K562 (cell line): ENCODE results near the gene NAB1. TPM values are rescaled to one million over a fixed set of nuclear protein-coding genes. Genes with fewer than 3 reads are reported as not detected.
"Not testable (repeated sequence)": the region's sequence is repeated elsewhere in the genome, so short reads cannot be mapped to it uniquely, and the experiment has no call there.

Experiments used
- ATAC-seq: fragments of 200-7000 bp; cut with Tn5 transposase; 3 replicates; pipeline ENCODE4 v1.9.1; 2020; ENCODE audit warnings: moderate library complexity
- BruUV-seq: library from RNA; stranded (reverse); fragments of 400-500 nt; replicated peaks from 2 replicates; lab custom pipeline; 2021; lab: Mats Ljungman, UMichigan
- CTCF ChIA-PET: fragments of 300-600 bp; formaldehyde crosslinking; extraction: SDS; loops from one replicate; lab custom pipeline; 2021; ENCODE audit warnings: low intra/inter-chr PET ratio; lab: Yijun Ruan, JAX
- POLR2A ChIA-PET: fragments of 300-600, 350-650 bp; sonication (Branson Sonifier 250); formaldehyde crosslinking; extraction: SDS; loops from one replicate; lab custom pipeline; 2021; ENCODE audit warnings: antibody characterized with exemption, inconsistent platforms; lab: Yijun Ruan, JAX
- DNase-seq, 4 experiments: peaks; one replicate each; pipeline versions ENCODE4 v3.0.0 to v3.0.0-alpha.2; 2011 to 2018; ENCODE audit warnings: low spot score in 3 of 4, mixed read lengths in 3 of 4; ENCODE audit errors: extremely low read depth in 1 of 4
- FAIRE-seq: peaks from 2 replicates; lab custom pipeline; 2011; peaks lifted over from hg19 to GRCh38; lab: Jason Lieb, UNC
- H2AFZ ChIP-seq: 2 replicates; pipeline ENCODE4 v1.6.0; 2011; ENCODE audit warnings: low read depth, low read length, control low read depth, inconsistent platforms
- H3K27ac ChIP-seq: fragments of 200-600 bp; 3 replicates; pipeline ENCODE4 v1.8.0; 2011; ENCODE audit warnings: low read depth, mild to moderate bottlenecking, control low read depth, inconsistent platforms, low read length, moderate library complexity, mixed read lengths; ENCODE audit errors: extremely low read depth
- H3K27me3 ChIP-seq, 2 experiments: fragments of 300-600 bp in 1 of 2; 2 replicates in 1 of 2; 3 replicates in 1 of 2; pipeline versions ENCODE4 v1.6.0 to v1.8.0; 2011; ENCODE audit warnings: inconsistent platforms in 2 of 2, low read length in 2 of 2, mild to moderate bottlenecking in 1 of 2, mixed read lengths in 1 of 2, moderate library complexity in 1 of 2; ENCODE audit not compliant: control insufficient read depth in 2 of 2, insufficient read depth in 2 of 2
- H3K36me3 ChIP-seq: fragments of 300-600 bp; 3 replicates; pipeline ENCODE4 v1.8.0; 2011; ENCODE audit warnings: mild to moderate bottlenecking, low read length, inconsistent platforms; ENCODE audit not compliant: control insufficient read depth, insufficient read depth
- H3K4me1 ChIP-seq, 2 experiments: fragments of 200-600 bp in 1 of 2; replicated peaks in 1 of 2; 2 replicates in 1 of 2; 3 replicates in 1 of 2; pipeline versions ENCODE4 v1.5.1 to v1.8.0; 2011; ENCODE audit warnings: inconsistent platforms in 2 of 2, low read length in 2 of 2, mild to moderate bottlenecking in 1 of 2, mixed read lengths in 1 of 2, moderate library complexity in 1 of 2; ENCODE audit not compliant: control insufficient read depth in 2 of 2, insufficient read depth in 2 of 2
- H3K4me2 ChIP-seq: 2 replicates; pipeline ENCODE4 v1.6.1; 2011; ENCODE audit warnings: low read length, control low read depth, inconsistent platforms, mixed read lengths; ENCODE audit not compliant: insufficient read depth
- H3K4me3 ChIP-seq: fragments of 200-600 bp; sonication (generic), shearing (Covaris generic); 2 replicates; pipeline ENCODE4 v1.5.1; 2016; ENCODE audit warnings: control low read depth, inconsistent platforms
- H3K79me2 ChIP-seq: fragments of 200-600 bp; 3 replicates; pipeline ENCODE4 v1.8.0; 2011; ENCODE audit warnings: low read length, inconsistent platforms; ENCODE audit not compliant: control insufficient read depth, insufficient read depth
- H3K9ac ChIP-seq, 2 experiments: 2 replicates each; pipeline versions ENCODE4 v1.6.0 to v1.6.1; 2011; ENCODE audit warnings: low read depth in 2 of 2, low read length in 2 of 2, control low read depth in 1 of 2, inconsistent platforms in 1 of 2, mild to moderate bottlenecking in 1 of 2, mixed read lengths in 1 of 2; ENCODE audit not compliant: insufficient read depth in 1 of 2
- H3K9me1 ChIP-seq: one replicate; pipeline ENCODE4 v1.6.0; 2011; ENCODE audit warnings: inconsistent platforms, mild to moderate bottlenecking, low read length, moderate library complexity; ENCODE audit not compliant: control insufficient read depth, insufficient read depth
- H3K9me3 ChIP-seq: replicated peaks from 2 replicates; pipeline ENCODE4 v1.5.1; 2011; ENCODE audit warnings: low read depth, low read length, inconsistent platforms; ENCODE audit not compliant: control insufficient read depth, insufficient read depth
- H4K20me1 ChIP-seq: replicated peaks from 2 replicates; pipeline ENCODE4 v1.6.1; 2011; ENCODE audit warnings: low read length, inconsistent platforms, mixed read lengths; ENCODE audit not compliant: control insufficient read depth, insufficient read depth
- CREB1 ChIP-seq, 2 experiments: sonication (generic) in 1 of 2; formaldehyde crosslinking in 1 of 2; IDR thresholded peaks; 2 replicates each; pipeline versions ENCODE4 v1.6.1 to v1.8.0; 2012 to 2022; ENCODE audit warnings: inconsistent platforms in 1 of 2, mild to moderate bottlenecking in 1 of 2, missing genetic modification reagents in 1 of 2, moderate library complexity in 1 of 2
- ERF ChIP-seq: fragments of 450-650 bp; formaldehyde crosslinking; IDR thresholded peaks from 2 replicates; pipeline ENCODE4 v1.4.0; 2020; ENCODE audit warnings: mild to moderate bottlenecking, mixed read lengths
- NFIC ChIP-seq: fragments of 450-650 bp; IDR thresholded peaks from 2 replicates; pipeline ENCODE4 v1.6.1; 2017; ENCODE audit warnings: mild to moderate bottlenecking, inconsistent platforms
- ZNF217 ChIP-seq: sonication (generic); formaldehyde crosslinking; IDR thresholded peaks from 2 replicates; pipeline ENCODE4 v1.8.0; 2022; ENCODE audit warnings: mild to moderate bottlenecking, missing genetic modification reagents
- WGBS: fragments of 100-300 bp; shearing (Covaris generic); methylation state at CpG from one replicate; pipeline ENCODE4 v1.1.6; 2016; ENCODE audit warnings: low coverage, mixed read lengths; ENCODE audit not compliant: insufficient coverage; ENCODE audit errors: missing lambda C conversion rate; 5-methylcytosine and 5-hydroxymethylcytosine counted together
- in situ Hi-C: fragments of 300-500 bp; cut with MboI; formaldehyde crosslinking; loops from 4 replicates; pipeline ENCODE4 v1.15.0; 2018; ENCODE audit warnings: inconsistent platforms, mixed read lengths
- intact Hi-C: fragments of 100-400 bp; cut with micrococcal nuclease; formaldehyde crosslinking; loops from 2 replicates; pipeline ENCODE4 v1.14.2; 2022
- polyA plus RNA-seq, 8 experiments: library from polyadenylated mRNA; depleted of rRNA in 4 of 8; stranded (reverse) in 5 of 8; unstranded in 3 of 8; fragments of >200 nt; fragmentation: Nextera tagmentation in 2 of 8; fragmentation: Illumina TruSeq in 1 of 8; extraction: Ambion mirVana in 2 of 8; extraction: Trizol in 1 of 8; gene quantifications; 2 replicates each; pipeline versions ENCODE4 v1.2.1 to v1.2.3, GENCODE V29; 2011 to 2014; ENCODE audit warnings: inconsistent platforms in 1 of 8, missing spikeins in 1 of 8
- total RNA-seq, 7 experiments: library from RNA; depleted of rRNA in 6 of 7; stranded (reverse); fragments of >200 nt in 6 of 7; fragmentation: Illumina TruSeq in 2 of 7; extraction: Trizol in 2 of 7; gene quantifications; 2 replicates each; pipeline versions ENCODE4 v1.2.1 to v1.2.3, GENCODE V29; 2011 to 2021; ENCODE audit warnings: low replicate concordance in 1 of 7

NAB1 gene
- total and polyA plus RNA-seq, 9 of the 15 experiments (the other 6 are each of a cell fraction or from before 2014, with no cell fraction given) = 3.1 to 23.0 (median 16.3) TPM

DNA sequence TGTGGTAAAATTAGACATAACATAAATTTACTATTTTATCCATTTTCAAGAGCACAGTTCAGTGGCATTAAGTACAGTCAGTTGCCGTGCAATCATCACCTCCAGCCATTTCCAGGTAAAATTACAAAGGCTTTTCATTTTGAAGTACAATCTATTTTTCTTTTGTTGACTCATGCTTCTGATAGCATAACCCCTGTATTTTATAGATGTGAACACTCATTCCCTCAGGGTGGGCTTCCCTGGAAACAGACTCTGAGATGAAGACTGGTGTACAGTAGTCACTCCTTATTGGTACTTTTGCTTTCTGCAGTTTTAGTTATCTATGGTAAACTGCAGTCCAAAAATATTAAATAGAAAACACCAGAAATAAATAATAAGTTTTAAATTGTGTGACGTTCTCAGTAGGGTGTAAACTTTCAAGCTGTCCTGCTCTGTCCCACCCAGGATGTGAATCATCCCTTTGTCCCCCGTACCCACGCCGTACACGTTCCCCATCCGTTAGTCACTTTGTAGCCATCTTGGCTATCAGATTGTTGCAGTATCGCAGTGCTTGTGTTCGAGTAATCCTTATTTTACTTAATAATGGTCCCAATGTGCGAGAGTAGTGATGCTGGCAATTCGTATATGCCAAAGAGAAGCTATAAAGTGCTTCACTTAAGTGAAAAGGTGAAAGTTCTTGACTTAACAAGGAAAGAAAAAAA, 41.1 kb upstream of the NAB1 start (continued):
- TF ChIP-seq CREB1 (IDR thresholded peaks at IDR 0.05) = no peak
- TF ChIP-seq CREB1 (CRISPR knock-in tag; IDR thresholded peaks at IDR 0.05) = no peak
- TF ChIP-seq ERF (CRISPR knock-in tag) = no peak
- TF ChIP-seq ZNF217 (CRISPR knock-in tag) = no peak

DNA sequence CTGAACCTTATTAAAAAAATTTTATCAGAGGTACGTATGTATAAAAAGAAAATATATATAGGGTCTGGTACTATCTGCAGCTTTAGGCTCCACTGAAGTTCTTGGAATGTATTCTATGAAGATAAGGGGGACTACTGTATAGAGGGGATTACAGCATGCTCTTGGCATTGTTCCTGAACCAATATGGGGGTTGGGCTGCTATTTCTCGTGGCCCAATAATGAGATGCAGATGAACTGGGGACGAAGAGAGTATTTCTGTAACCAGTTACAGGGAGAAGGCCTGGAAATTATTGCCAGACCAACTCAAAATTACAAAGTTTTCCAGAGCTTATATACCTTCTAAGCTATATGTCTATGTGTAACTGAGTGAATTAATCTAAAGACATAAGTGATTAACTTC, 40.0 kb upstream of the NAB1 start:
- intact Hi-C loops, H3K36me3 ChIP-seq, H2AFZ ChIP-seq, CTCF ChIA-PET, H4K20me1 ChIP-seq, H3K9me3 ChIP-seq, H3K4me3 ChIP-seq, in situ Hi-C loops, H3K79me2 ChIP-seq, FAIRE-seq, H3K27me3 ChIP-seq, DNase-seq, BruUV-seq, H3K4me2 ChIP-seq, H3K27ac ChIP-seq, ATAC-seq, H3K9me1 ChIP-seq, H3K9ac ChIP-seq, POLR2A ChIA-PET: not testable (repeated sequence)
- peak; percentile 15; the same call in 1 of the 2 replicates for TF ChIP-seq NFIC
- 23% methylated on average over 3 of the region's 3 CpGs for WGBS
- H3K4me1 ChIP-seq = peaks cover 4 to 15% of the 10 kb centered on the region in 2 experiments; a peak in 3 of 5 replicates

GRCh38 chr2:190609397-190609796, 39.5 kb upstream of the NAB1 start:
- FAIRE-seq, DNase-seq, H4K20me1 ChIP-seq, H3K9me1 ChIP-seq, H3K79me2 ChIP-seq, H3K27ac ChIP-seq, ATAC-seq, CTCF ChIA-PET, H2AFZ ChIP-seq, BruUV-seq, H3K27me3 ChIP-seq, H3K9ac ChIP-seq, H3K9me3 ChIP-seq, POLR2A ChIA-PET, in situ Hi-C loops, intact Hi-C loops, H3K4me3 ChIP-seq, H3K36me3 ChIP-seq, H3K4me2 ChIP-seq: not testable (repeated sequence)
- 10% methylated on average over 1 of the region's 1 CpG for WGBS
- peaks cover 4 to 15% of the 10 kb centered on the region in 2 experiments; a peak in 3 of 5 replicates for H3K4me1 ChIP-seq
